ENCODE measurements around the gene ANKRD23.
"Not testable (repeated sequence)": the region's sequence is repeated elsewhere in the genome, so short reads cannot be mapped to it uniquely, and the experiment has no call there.

The ANKRD23 gene

DNA sequence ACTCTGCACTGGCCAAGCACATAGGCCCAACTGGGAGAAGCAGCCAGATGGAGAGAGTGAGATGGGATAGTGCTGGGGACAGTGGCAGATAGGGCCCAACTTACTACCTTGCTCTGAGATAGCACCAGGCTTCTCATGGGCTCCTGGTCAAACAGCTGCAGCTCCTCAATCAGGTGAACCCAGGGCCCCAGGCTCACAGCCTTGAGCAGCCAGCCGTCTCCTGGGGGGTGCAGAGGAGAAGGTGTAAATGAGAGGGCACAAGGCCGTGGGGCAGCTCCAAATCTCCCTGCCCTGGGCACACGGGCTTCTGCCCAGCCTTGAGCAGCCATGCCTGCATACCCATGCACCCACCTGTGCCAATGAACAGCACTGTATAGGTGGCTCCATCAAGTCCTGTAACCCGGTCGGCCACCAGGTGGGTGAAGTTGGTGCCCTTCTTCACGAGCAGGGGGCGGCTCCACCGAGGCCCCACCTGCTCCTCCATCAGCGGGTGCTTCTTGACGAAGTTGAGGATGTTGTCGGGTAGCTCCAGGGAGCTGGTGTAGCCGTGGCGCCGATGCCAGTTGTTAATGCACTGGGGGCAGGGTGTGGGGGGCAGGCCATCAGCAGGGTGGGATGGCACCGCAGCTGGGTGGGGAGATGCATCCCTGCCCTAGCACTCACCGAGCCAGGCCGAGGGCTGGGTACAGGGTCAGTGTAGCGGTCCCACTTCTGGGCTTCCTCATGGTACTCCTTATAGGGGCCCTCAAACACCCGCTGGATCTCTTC is 19.9 kb upstream of the ANKRD23 start:
- DNase-seq (ENCODE audit: low read depth, low spot score), result no peak

DNA sequence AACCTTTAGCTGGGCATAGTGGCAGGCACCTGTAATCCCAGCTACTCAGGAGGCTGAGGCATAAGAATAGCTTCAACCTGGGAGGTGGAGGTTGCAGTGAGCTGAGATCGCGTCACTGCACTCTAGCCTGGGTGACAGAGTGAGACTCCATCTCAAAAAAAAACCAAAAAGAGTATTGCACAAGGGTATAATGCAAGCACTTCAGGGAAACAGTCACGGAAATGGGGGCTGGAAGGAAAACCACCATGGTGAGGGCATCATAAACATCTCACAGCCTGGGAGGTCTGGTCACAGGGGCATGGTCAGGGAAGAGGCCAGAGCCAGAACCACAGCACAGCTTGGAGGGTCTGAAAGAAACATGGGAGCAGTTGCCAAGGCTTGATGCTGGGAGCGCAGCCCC is 19.2 kb upstream of the ANKRD23 start:
- DNase-seq (ENCODE audit: low read depth, low spot score), result not testable (repeated sequence)

DNA sequence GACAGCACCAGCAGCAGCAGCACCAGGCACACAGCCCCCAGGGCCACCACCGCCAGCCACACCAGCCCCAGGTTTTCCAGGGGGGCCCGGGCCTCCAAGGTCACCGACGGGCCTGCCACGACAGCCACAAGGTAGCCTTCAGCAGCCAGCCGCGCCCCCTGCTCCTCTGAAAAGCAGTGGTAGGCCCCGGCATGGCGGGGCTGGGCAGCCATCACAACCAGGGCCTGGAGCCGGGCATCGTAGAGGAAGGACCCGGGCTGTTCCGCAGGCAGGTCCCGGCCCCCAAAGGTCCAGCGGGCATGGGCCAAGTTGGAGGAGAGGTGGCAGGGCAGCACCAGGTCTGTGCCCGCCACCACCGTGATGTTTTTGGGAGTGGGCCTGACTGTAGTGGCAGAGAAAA is 17.3 kb upstream of the ANKRD23 start:
- DNase-seq (ENCODE audit: low read depth, low spot score), result no peak

DNA sequence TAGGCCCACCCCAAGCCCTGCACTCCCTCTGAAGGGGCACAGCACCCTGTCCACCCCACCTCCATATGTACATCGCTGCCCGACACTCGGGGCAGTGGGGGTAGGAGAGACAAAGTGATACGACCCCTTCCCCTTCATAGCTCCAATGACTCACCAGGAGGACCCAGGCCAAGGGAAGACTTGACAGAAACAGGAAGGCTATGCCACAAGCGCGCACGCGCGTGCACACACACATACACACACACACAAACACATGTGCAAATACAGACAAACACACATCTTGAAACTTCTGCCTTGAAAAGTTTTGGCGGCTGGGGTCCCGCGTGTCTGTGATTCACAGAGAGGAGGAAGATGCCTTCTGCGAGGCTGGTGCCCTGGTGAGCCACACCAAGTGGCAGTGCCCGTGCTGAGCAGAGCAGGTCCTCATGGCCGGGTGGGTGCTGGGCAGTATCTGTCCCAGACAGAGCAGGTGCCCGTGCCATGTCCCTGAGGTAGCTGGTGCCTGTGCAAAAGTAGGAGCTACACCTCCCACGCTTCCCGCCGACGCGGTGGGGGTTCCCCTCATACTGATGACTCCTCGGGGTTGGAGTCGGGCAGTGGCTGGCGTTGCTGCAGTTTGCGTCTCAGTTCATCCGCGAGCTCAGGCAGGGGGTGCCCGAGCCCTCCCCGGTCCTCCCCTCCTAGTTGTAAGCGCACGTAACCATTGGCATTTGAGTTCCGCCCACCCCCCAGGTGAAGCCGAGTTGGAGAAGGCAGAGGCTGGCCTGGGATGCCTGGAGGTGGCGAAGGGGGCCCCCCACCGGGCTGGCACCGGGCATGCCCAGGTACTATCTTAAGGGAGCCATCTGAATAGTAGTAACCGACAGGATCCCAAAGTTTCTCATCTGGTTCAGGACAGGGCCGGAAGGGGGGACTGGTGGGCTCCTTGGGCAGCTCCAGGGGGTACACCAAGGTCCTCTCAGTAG is 16.5 kb upstream of the ANKRD23 start:
- no peak for DNase-seq (ENCODE audit: low read depth, low spot score)

DNA sequence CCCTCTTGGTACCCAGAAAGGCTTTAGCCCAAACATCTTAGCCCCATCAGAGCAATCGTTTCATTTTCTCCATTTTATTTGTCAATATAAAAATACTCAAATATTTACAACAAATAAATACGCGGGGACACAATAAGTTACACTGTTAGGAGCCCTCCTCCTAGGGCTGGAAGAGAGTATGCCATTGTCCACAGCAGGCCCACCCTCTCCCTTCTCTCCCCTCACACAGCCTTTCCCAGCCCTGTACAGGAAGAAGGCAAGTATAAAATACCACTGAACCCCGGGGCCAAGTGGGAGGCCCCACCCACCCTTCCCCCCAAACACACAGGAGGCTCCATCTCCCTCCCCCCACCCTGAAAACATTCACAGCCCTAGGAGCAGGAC is 15.9 kb upstream of the ANKRD23 start:
- DNase-seq (ENCODE audit: low read depth, low spot score), result no peak

DNA sequence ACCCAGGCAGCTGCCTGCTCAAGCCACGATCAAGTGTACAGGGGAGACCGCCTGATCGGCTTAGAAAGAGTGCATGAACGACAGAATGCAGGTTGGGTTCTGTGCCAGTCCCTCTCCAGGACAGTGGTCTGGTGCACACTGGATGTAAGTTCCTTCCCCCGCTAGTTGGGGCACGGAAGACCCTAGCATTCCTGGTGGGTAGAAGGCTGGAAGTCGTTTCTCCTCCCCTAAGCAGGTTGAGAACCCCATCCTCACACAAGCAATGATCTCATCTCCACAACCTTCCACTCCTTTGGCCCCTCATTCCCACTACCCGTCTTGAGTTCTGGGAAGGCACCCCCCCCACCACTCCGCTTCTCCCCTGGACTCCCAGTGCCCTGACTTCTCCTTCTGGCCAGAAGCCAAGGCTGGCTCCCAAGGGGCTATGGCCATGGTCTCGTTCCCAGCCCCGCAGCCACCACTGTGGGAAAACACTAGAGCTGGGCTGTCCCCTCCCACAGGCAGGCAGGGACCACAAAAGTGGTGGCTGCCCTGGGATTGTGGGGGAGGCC is 15.4 kb upstream of the ANKRD23 start:
- no peak for DNase-seq (ENCODE audit: low read depth, low spot score)

DNA sequence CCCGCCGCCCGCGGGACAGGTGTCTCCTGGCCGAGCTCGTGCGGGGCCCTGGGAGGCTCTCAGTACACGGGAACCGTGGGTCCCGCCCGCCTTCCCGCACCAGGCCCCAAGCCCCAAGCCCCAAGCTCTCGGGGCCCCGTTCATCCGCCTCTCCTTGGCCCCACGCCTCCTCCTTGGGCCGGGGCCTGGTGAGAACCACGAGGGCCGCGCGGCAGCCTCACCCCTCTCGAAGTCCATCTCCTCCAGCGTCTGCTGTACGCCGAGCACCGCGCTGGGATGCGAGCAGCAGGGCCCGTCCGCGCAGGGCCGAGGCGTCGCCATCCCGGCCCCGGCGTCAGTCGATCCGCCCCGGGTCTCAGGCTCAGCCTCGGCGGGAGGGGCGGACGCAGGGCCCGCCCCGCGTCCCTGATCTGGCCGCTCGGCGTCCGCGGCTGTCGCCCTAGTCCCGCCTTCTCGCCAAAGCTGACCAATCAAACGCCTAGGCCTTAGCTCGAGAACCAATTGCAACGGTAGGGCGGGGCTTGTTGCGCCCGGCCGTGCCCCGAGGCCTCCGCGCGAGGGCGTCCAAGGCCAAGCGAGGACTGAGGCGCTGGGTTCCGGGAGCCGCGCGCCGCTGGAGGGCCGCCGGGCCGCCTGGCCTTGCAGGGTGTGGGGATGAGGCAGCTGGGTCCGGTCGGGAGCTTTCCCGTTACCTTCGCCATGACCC is 14.0 kb upstream of the ANKRD23 start, which contains the start of gene ANKRD39:
Gene ANKRD39, minus strand, starts transcription at position 350 of the 706 bp plus-strand sequence. Its CDS starts 29 bp downstream, at position 321.
- peak; percentile 99 for DNase-seq (ENCODE audit: low read depth, low spot score)

DNA sequence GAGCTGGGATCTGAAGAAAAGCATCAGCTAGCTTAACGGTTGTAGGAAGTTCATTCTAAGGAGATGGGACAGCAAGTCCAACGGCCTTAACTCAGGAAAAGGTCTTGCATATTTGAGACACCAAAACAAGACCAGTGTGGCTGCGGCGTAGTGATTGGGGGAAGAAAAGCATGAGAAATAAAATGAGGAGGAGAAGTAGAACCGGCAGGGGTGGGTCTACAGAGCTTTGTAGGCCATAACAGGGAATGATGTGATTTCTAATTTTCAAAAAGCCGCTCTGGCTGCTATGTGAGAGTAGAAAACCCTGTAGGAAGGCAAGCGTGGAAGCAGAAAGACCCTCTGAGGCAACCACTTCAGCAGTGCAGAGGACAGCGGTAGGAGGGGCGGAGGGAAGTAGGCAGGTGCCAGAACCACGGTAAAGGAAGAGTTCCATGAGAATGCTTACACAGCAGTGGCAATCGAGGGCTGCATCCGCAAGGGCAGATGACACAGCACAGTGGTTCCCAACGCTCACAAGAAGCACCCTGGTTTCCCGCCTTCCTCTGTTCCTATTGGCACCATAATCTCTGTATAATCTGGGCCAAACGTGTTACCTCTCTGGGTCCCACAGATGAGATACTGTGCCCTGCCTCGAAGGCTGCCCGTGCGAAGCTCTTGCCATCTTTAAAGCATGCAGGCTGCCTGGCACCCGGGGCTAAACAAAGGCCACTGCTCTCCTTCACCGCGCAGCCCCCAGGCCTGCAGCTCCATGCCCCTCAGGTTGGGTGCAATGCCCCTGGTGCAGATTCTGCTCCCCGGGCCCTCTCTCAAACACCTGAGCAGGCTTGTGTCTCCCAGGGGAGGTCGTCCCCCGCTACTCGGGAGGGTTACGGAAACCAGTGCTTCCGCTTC is 13.2 kb upstream of the ANKRD23 start:
- DNase-seq (ENCODE audit: low read depth, low spot score), result peak; percentile 51

DNA sequence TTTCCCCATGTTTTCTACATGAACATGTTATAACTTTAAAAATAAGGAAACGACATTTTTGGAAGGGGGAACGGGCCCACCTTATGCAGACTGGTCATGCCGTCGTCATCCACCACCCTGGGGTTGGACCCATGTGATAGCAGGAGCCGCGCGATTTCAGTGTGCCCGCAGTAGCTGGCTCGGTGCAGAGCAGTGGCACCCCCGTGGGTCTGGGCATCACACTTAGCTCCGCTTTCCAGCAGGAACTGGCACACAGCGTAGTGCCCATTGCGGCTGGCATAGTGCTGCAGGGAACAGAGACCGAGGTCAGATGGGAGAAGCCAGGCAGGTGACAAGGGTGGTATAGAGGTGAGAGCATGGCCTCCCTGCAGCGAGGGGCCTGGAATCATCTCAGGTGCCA is 9.5 kb upstream of the ANKRD23 start:
- no peak for DNase-seq (ENCODE audit: low read depth, low spot score)

DNA sequence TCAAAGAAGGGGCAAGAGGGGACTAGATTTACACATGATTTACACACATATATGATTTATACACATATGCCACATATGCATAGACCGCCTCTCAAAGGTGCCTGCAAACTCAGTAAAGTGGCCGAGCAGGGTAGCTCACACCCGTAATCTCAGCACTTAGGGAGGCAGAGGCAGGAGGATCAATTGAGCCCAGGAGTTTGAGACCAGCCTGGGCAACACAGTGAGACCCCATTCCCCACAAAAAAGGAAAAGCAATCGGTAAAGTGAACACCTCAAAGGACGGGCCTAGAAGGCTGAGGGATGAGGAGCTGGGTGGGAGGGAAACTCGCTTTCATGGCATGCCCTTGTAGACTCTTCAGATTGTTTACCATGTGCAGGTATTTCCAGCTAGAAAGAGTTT is 8.8 kb upstream of the ANKRD23 start:
- no peak for DNase-seq (ENCODE audit: low read depth, low spot score)

DNA sequence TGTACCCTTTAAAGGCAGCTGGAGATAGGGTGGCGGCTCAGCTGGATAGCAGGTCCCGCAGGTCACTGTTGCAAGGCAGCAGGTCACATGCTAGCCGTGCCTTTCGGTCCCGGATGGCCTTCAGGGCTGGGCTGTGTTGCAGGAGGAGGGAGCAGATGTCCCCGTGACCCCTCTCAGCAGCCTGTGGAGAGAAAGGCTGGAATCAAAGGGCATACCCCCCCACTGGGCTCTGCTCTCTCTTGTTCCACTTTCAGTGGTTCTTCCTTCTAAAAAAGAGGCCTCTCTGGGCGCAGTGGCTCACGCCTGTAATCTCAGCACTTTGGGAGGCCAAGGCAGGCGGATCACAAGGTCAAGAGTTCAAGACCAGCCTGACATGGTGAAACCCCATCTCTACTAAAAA is 4.4 kb upstream of the ANKRD23 start:
- peak; percentile 58 for DNase-seq (ENCODE audit: low read depth, low spot score)

DNA sequence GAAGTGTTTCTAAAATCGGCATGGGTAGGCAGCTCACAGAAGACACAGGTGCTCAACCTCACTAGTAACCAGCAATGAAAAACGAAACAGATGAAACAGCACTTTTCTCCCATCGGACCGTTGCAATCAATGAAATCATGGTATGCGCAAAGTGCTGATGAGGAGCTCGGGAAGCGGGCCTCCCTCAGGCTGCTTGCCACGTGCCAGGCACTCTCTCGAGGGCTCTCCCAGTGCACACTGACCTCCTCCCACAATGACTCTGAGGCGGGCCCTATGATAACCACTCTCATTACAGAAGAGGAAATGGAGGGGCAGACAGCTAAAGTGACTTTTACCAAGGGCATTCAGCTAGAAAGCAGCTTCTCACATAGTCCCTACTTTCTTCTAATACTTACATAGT is 3.8 kb upstream of the ANKRD23 start:
- DNase-seq (ENCODE audit: low read depth, low spot score), result no peak

DNA sequence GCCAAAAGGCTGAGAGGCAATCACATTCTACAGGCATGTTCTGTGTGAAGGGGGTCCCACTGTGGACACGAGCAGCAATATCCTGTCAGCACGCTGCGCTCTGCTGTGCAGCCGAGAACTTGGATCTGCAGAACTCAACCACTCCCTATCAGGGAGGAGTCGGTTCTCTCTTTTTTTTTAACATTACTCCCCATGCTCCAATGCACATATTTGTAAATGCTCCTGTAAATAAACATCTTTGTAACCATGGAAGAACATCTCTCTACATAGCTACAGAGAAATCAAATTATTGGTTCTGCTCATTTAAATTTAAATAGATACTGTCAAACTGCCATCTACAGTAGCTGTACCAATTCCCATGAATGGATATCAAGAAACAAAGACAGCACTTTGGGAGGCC is 3.0 kb upstream of the ANKRD23 start:
- DNase-seq (ENCODE audit: low read depth, low spot score), result no peak

DNA sequence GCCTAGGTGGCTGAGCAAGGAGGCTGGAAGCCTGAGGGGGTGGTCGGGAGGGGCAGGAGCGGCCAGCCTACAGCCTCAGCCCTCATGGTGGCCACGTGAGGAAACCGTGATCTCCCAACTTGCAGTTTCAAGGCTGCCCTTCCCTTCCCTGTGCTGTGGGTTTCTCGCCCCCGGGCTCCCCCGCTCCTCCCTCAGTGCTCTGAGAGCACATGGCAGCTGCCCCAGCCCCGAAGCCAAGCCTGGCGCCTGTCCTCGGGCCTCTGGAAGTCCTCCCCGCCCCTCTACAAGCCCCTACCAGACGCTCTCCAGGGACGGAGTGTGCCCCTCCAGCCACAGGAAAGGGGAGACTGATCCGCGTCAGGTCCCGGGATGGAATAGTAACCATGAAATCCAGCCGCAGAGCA is 586 bp upstream of the ANKRD23 start:
- DNase-seq (ENCODE audit: low read depth, low spot score), result peak; percentile 57

DNA sequence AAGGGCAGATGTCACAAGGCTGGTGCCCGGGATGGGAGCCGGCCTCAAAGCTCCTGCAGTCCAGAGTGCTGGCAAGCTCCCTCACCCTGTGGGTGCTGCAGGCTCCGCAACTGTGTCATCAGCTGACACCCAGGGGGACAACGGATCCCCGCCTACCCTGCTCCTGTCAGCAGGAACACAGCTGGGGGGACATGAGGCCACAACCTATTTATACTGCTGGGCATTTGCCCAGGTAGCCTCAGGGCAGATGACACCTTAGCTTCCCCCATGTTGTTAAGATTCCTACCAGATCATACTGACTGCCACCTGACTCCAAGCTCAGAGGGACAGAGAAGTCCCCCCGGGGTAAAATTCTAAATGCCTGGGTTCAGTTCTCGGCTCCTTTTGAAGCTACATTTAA is 1.2 kb downstream of the ANKRD23 start:
- peak; percentile 76 for DNase-seq (ENCODE audit: low read depth, low spot score)

DNA sequence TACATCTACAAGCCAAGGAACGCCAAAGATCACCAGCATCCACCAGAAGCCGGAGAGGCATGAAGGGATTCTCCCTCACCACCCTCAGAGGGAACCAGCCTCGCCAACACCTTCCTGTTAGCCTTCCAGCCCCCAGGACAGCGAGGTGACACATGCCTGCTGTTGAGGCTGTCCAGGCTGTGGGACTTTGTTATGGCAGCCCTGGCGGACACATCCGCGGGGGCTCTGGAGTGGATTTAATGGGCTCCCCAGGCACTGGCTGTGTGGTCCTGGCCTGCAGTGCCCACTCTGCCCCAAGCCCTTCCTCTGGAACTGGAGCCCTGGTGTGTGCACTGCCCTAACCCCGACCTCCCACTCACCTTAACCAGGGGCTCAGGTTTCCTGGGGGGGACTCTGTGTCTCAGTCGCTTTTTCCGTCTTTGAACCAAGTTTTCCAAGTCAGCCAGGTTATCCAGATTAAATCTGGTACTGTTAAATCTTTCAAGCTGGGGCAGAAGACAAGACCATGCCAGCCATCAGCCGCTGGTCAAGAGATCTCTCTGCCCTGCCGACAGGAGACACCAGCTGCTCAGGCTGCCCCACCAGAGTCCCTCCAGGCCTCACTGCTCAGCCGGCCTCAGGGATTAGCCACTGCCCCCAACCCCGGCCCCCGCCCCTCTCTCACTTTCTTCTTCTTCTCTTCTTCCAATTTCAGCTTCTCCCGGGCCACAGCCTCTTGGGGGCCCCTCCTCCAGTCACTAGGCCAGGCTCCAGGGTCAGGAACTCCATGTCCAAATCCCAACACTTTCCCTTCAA is 1.9 kb downstream of the ANKRD23 start:
- no peak for DNase-seq (ENCODE audit: low read depth, low spot score)

DNA sequence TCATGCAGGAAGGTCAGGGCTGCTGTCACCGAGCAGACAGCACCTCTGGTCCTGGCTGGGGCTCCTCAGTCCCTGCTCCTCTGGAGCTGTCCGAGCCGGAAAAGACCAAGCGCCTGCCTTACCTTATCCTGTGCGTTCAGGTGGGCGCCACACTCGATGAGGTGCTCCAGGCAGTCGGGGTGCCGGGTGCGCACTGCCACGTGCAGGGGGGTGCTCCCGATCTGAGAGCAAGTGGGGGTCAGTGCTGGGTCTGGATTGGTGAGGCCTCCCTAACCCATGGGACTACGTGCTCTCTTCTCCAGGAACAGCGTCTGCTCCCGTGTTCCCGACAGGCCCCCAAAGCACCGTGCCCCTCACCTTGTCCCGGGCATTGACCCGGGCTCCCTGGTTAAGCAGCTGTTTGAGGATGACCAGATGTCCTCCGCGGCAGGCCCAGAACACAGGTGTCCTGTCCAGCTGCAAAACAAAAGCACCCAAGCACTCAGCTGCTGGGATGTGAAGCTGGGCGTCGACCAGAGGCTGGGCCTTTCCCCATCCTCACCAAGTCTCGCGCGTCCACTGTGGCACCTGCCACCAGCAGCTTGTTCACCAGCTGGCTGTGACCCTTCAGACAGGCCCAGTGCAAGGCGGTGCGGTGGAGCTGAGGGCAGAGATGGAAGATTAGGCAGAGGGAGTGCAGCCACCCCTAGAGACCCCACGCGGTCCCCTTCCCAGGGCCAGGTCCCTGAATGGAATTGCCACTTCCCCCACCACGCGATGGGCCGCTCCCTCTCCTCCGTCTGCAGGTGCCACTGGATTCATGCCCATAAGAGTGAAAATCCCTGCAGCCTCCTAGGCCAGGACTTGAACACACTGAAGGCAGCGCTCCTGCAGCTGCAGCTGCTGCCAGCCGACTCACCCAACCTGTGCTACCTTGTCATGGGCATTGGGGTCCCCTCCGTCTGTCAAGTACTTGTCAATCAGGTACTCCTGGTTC is 3.7 kb downstream of the ANKRD23 start:
- DNase-seq (ENCODE audit: low read depth, low spot score), result no peak

DNA sequence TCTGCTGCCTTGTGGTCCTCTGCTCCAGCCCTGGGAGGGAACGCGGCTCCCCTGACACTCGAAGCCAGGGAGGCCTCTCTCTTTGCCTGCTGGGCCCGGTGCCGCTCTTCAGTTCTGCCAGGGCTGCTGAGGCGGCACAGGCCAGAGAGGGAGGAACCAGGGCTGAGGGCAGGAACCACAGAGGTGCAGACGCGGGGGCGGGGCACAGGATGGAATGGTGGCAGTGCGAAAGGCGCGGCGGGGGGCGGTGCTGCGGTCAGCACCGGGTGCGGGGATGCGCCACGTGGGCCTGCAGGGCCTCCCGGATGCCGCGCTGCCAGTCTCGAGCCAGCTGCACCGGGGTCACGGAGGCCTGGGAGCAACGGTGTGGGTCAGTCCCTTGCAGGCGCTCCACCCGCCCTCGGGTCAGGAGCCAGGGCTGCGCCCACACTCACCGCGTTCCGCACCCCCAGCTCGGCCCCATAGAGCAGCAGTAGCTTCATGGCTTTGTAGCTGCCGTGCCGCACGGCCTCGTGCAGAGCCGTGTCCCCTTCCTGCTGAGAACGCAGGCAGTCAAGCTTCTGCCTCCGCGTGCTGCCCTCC is 4.4 kb downstream of the ANKRD23 start:
- peak; percentile 62 for DNase-seq (ENCODE audit: low read depth, low spot score)

Measured in ELF-1 (cell line).